HEK293 (cell line): ENCODE results near the gene TRPC4.

Source experiments
- CTCF ChIA-PET: fragments of 350-600 bp; formaldehyde crosslinking; extraction: SDS; loops from one replicate; lab custom pipeline; 2021; ENCODE audit warnings: antibody characterized with exemption; lab: Yijun Ruan, JAX
- POLR2A ChIA-PET: fragments of 300-600 bp; formaldehyde crosslinking; extraction: SDS; loops from one replicate; lab custom pipeline; 2020; ENCODE audit warnings: antibody characterized with exemption, inconsistent platforms; lab: Yijun Ruan, JAX
- H3K27ac ChIP-seq: fragments of 200-500 bp; sonication (Bioruptor generic); 2 replicates; pipeline ENCODE4 v1.5.1; 2014; ENCODE audit warnings: low read depth, low read length, control low read depth, inconsistent platforms; ENCODE audit errors: extremely low read depth
- H3K36me3 ChIP-seq, 2 experiments: fragments of 200-500 bp in 1 of 2; sonication (Bioruptor generic) in 1 of 2; 1 replicate in 1 of 2; 2 replicates in 1 of 2; pipeline ENCODE4 v1.5.1; 2014 to 2017; ENCODE audit warnings: inconsistent platforms in 2 of 2, low read length in 2 of 2; ENCODE audit not compliant: control insufficient read depth in 2 of 2, insufficient read depth in 1 of 2
- H3K4me1 ChIP-seq: fragments of 200-500 bp; sonication (Bioruptor generic); 2 replicates; pipeline ENCODE4 v1.5.1; 2014; ENCODE audit warnings: mild to moderate bottlenecking, low read length, inconsistent platforms; ENCODE audit not compliant: control insufficient read depth, insufficient read depth
- H3K4me3 ChIP-seq: 2 replicates; pipeline ENCODE4 v1.5.1; 2011; ENCODE audit warnings: low read depth, mild to moderate bottlenecking, control low read depth, low read length, moderate library complexity
- H3K9me3 ChIP-seq: fragments of 200-500 bp; sonication (Bioruptor generic); 2 replicates; pipeline ENCODE4 v1.5.1; 2014; ENCODE audit warnings: low read depth, low read length, inconsistent platforms; ENCODE audit not compliant: control insufficient read depth, insufficient read depth
- ELK4 ChIP-seq: IDR thresholded peaks from 2 replicates; pipeline ENCODE4 v1.6.1; 2011; ENCODE audit warnings: mild to moderate bottlenecking, low read depth, low read length, borderline replicate concordance
- FEZF1 ChIP-seq: fragments of 450-650 bp; formaldehyde crosslinking; IDR thresholded peaks from 2 replicates; pipeline ENCODE4 v1.5.1; 2016; ENCODE audit warnings: missing biosample characterization, missing genetic modification characterization
- GLI4 ChIP-seq: fragments of 450-650 bp; formaldehyde crosslinking; IDR thresholded peaks from 2 replicates; pipeline ENCODE4 v1.5.1; 2016; ENCODE audit warnings: missing biosample characterization, missing genetic modification characterization
- IKZF3 ChIP-seq: fragments of 450-650 bp; IDR thresholded peaks from 2 replicates; pipeline ENCODE4 v1.5.0; 2018; ENCODE audit warnings: missing biosample characterization, mild to moderate bottlenecking, missing genetic modification characterization, moderate library complexity
- INSM2 ChIP-seq: fragments of 450-650 bp; formaldehyde crosslinking; IDR thresholded peaks from 2 replicates; pipeline ENCODE4 v1.5.1; 2016; ENCODE audit warnings: missing biosample characterization, missing genetic modification characterization
- KLF1 ChIP-seq: fragments of 450-650 bp; formaldehyde crosslinking; IDR thresholded peaks from 2 replicates; pipeline ENCODE4 v1.5.1; 2016; ENCODE audit warnings: missing biosample characterization, missing genetic modification characterization
- KLF10 ChIP-seq: fragments of 450-650 bp; IDR thresholded peaks from 2 replicates; pipeline ENCODE4 v1.5.1; 2018; ENCODE audit warnings: missing biosample characterization, mild to moderate bottlenecking, missing genetic modification characterization
- OSR2 ChIP-seq: fragments of 450-650 bp; formaldehyde crosslinking; IDR thresholded peaks from 2 replicates; pipeline ENCODE4 v1.5.1; 2016; ENCODE audit warnings: missing biosample characterization, missing genetic modification characterization
- SETDB1 ChIP-seq: IDR thresholded peaks from one replicate; pipeline ENCODE4 v1.6.1; 2017; ENCODE audit warnings: mild to moderate bottlenecking, low read length, moderate library complexity, mixed read lengths; ENCODE audit not compliant: insufficient read length
- ZBTB44 ChIP-seq: fragments of 450-650 bp; IDR thresholded peaks from 2 replicates; pipeline ENCODE4 v1.5.1; 2018; ENCODE audit warnings: missing biosample characterization, mild to moderate bottlenecking, missing genetic modification characterization
- ZFP41 ChIP-seq: fragments of 450-650 bp; formaldehyde crosslinking; IDR thresholded peaks from 2 replicates; pipeline ENCODE4 v1.5.1; 2016; ENCODE audit warnings: missing biosample characterization, missing genetic modification characterization, borderline replicate concordance
- ZNF114 ChIP-seq: fragments of 450-650 bp; formaldehyde crosslinking; IDR thresholded peaks from 2 replicates; pipeline ENCODE4 v1.5.0; 2017; ENCODE audit warnings: missing biosample characterization, missing genetic modification characterization
- ZNF18 ChIP-seq: fragments of 450-650 bp; formaldehyde crosslinking; IDR thresholded peaks from 2 replicates; pipeline ENCODE4 v1.5.1; 2016; ENCODE audit warnings: missing biosample characterization, missing genetic modification characterization
- ZNF184 ChIP-seq: fragments of 450-650 bp; IDR thresholded peaks from 2 replicates; pipeline ENCODE4 v1.5.1; 2018; ENCODE audit warnings: missing biosample characterization, mild to moderate bottlenecking, missing genetic modification characterization
- ZNF26 ChIP-seq: fragments of 450-650 bp; formaldehyde crosslinking; IDR thresholded peaks from 2 replicates; pipeline ENCODE4 v1.5.1; 2016; ENCODE audit warnings: missing biosample characterization, missing genetic modification characterization
- ZNF311 ChIP-seq: fragments of 450-650 bp; formaldehyde crosslinking; IDR thresholded peaks from 2 replicates; pipeline ENCODE4 v1.5.1; 2017; ENCODE audit warnings: missing biosample characterization, missing genetic modification characterization, borderline replicate concordance
- ZNF391 ChIP-seq: fragments of 450-650 bp; formaldehyde crosslinking; IDR thresholded peaks from 2 replicates; pipeline ENCODE4 v1.5.1; 2016; ENCODE audit warnings: low read depth, missing biosample characterization, missing genetic modification characterization, borderline replicate concordance
- ZNF555 ChIP-seq: fragments of 450-650 bp; formaldehyde crosslinking; conservative IDR thresholded peaks from 2 replicates; pipeline ENCODE4 v1.5.1; 2017; ENCODE audit warnings: missing biosample characterization, mild to moderate bottlenecking, missing genetic modification characterization, inconsistent platforms
- ZNF580 ChIP-seq: fragments of 450-650 bp; formaldehyde crosslinking; IDR thresholded peaks from 2 replicates; pipeline ENCODE4 v1.5.1; 2016; ENCODE audit warnings: missing biosample characterization, missing genetic modification characterization
- ZSCAN30 ChIP-seq: fragments of 450-650 bp; IDR thresholded peaks from 2 replicates; pipeline ENCODE4 v1.5.1; 2018; ENCODE audit warnings: missing biosample characterization, mild to moderate bottlenecking, missing genetic modification characterization, moderate library complexity

The TRPC4 gene

GRCh38 chr13:37690361-37690760 is 179.2 kb downstream of the TRPC4 start:
- Histone ChIP-seq H3K4me1 (no peaks in the 10 kb centered on the region), H3K9me3 (no peaks in the 10 kb centered on the region), H3K36me3 (no peaks in the 10 kb centered on the region), H3K27ac (no peak overlapping the region), H3K4me3 (no peak overlapping the region)
- ChIA-PET CTCF (no interaction called here), POLR2A (interaction anchor here (0.6 kb wide), 1 partner anchor 512 kb away, joined by 3 read pairs; no protein-coding TSS in a partner anchor)
- TF ChIP-seq ZBTB44 (tag by site-specific recombination) (no peak), ZFP41 (tag by site-specific recombination) (no peak), SETDB1 (no peak), ELK4 (no peak), OSR2 (tag by site-specific recombination) (no peak), INSM2 (tag by site-specific recombination) (no peak), ZNF184 (tag by site-specific recombination) (no peak), GLI4 (tag by site-specific recombination) (no peak), ZNF114 (tag by site-specific recombination) (no peak)

GRCh38 chr13:37686501-37686900 is 183.1 kb downstream of the TRPC4 start:
- TF ChIP-seq ZNF555 (no peak), ZSCAN30 (tag by site-specific recombination) (no peak), KLF1 (no peak), KLF10 (no peak), ZNF580 (tag by site-specific recombination) (no peak), ZNF391 (tag by site-specific recombination) (no peak), ZNF311 (tag by site-specific recombination) (no peak), FEZF1 (tag by site-specific recombination) (no peak), ZNF26 (tag by site-specific recombination) (no peak), IKZF3 (tag by site-specific recombination) (no peak), ZNF18 (tag by site-specific recombination) (no peak)

More at GRCh38 chr13:37686501-37686900, 183.1 kb downstream of the TRPC4 start:
- Histone ChIP-seq H3K36me3 (no peaks in the 10 kb centered on the region), H3K4me3 (no peak overlapping the region), H3K9me3 (no peaks in the 10 kb centered on the region), H3K27ac (no peak overlapping the region), H3K4me1 (peaks cover 6% of the 10 kb centered on the region; the same call in 1 of the 2 replicates)
- ChIA-PET CTCF (no interaction called here), POLR2A (no interaction called here)
